ENCODE results near the gene IFITM10. TPM values are rescaled to one million over a fixed set of nuclear protein-coding genes. Genes with fewer than 3 reads are reported as not detected.

Gene IFITM10
- total RNA-seq, 1 donor from 2014 or later: 2.7 TPM

DNA sequence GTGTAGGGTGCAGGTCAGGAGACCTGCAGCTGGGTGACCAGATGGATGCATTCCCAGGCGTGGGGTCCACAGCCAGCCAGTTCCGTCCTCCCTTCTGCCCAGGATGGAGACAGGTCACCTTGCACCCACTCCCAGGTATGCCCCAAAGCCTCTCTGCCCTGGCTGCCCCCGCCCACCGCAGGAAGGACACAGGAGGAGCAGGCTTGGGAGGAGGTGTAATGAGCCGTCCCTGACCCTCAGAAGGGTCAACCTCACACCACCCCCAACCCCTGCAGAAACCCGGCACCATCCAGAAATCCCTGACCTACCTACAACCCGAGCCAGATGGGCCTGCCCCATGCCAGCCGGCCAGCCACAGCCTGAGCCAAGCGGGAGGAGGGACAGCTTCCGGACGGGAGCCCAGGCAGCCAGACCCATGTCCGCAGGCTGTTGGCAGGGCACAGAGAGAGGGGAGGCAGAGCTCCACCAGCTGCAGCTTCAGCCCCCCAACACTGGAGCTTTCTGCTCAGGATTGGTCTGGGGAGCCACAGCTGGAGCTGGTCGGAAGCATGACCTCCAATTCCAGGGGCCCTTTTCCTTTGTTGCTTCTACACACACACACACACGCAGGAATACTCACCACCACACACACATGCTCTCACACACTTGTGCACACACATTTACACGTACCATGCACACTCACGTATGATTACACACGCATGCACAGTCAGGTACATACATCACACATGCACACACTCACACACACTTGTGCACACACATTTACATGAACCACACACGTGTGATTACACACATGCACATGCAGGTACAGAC lies 5.3 kb downstream of the IFITM10 start:
- peaks cover 39% of the 10 kb centered on the region for H3K27me3 Mint-ChIP-seq (ENCODE audit: low read depth)
- peaks cover 7% of the 10 kb centered on the region for H3K4me1 Mint-ChIP-seq
- no peak for TF ChIP-seq CTCF (IDR thresholded peaks at IDR 0.05; ENCODE audit: unreplicated experiment)
- H3K9me3 Mint-ChIP-seq: no peaks in the 10 kb centered on the region
- no peak overlapping the region for H3K4me3 Mint-ChIP-seq
- H3K27ac Mint-ChIP-seq: no peak overlapping the region
- no peak for DNase-seq (ENCODE audit: low spot score in 2 of 2, unreplicated experiment in 2 of 2)
- no peaks in the 10 kb centered on the region for H3K36me3 Mint-ChIP-seq

GRCh38 chr11:1744137-1744886 lies 6.1 kb downstream of the IFITM10 start:
- DNase-seq (ENCODE audit: low spot score in 2 of 2, unreplicated experiment in 2 of 2): no peak
- Mint-ChIP-seq H3K4me1 (no peaks in the 10 kb centered on the region), H3K4me3 (no peak overlapping the region), H3K27ac (no peak overlapping the region), H3K36me3 (no peaks in the 10 kb centered on the region), H3K9me3 (no peaks in the 10 kb centered on the region), H3K27me3 (ENCODE audit: low read depth) (peaks cover 36% of the 10 kb centered on the region)
- no peak for TF ChIP-seq CTCF (IDR thresholded peaks at IDR 0.05; ENCODE audit: unreplicated experiment)

DNA sequence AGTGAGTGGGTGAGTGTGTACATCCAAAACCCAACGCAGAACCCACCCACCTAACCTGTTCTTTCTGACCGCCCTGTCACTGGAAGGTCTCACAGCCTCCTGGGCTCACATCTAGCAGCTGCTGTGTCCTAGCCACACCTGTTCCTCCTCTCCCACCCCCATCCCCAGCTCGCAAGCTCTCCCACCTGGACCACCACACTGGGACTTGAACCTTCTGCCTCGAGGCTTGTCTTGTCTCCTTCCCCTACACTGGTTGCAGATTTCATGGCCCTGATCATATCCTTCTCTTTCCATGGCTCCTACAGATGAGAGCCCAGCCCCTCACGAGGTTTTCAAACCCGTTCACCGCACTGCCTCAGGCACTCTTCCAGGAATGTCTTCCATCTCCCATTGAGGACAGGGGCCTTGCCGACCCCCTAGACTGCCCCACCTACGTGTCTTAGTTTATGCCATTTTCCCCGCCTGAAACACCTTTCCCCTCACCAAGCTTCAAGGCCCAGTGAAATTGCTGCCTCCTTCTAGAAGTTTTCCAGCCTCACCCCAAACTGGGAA lies 6.7 kb downstream of the IFITM10 start:
- no peak for DNase-seq (ENCODE audit: low spot score in 2 of 2, unreplicated experiment in 2 of 2)
- Mint-ChIP-seq H3K4me3 (no peak overlapping the region), H3K27ac (no peak overlapping the region), H3K27me3 (ENCODE audit: low read depth) (peaks cover 37% of the 10 kb centered on the region), H3K36me3 (no peaks in the 10 kb centered on the region), H3K4me1 (no peaks in the 10 kb centered on the region), H3K9me3 (no peaks in the 10 kb centered on the region)
- no peak for TF ChIP-seq CTCF (IDR thresholded peaks at IDR 0.05; ENCODE audit: unreplicated experiment)

GRCh38 chr11:1742869-1743584 lies 7.4 kb downstream of the IFITM10 start:
- peaks cover 5% of the 10 kb centered on the region for H3K9me3 Mint-ChIP-seq
- no peak overlapping the region for H3K27ac Mint-ChIP-seq
- no peak for TF ChIP-seq CTCF (IDR thresholded peaks at IDR 0.05; ENCODE audit: unreplicated experiment)
- DNase-seq (ENCODE audit: low spot score in 2 of 2, unreplicated experiment in 2 of 2): no peak
- H3K27me3 Mint-ChIP-seq (ENCODE audit: low read depth): peaks cover 36% of the 10 kb centered on the region
- no peaks in the 10 kb centered on the region for H3K4me1 Mint-ChIP-seq
- no peaks in the 10 kb centered on the region for H3K36me3 Mint-ChIP-seq
- no peak overlapping the region for H3K4me3 Mint-ChIP-seq

DNA sequence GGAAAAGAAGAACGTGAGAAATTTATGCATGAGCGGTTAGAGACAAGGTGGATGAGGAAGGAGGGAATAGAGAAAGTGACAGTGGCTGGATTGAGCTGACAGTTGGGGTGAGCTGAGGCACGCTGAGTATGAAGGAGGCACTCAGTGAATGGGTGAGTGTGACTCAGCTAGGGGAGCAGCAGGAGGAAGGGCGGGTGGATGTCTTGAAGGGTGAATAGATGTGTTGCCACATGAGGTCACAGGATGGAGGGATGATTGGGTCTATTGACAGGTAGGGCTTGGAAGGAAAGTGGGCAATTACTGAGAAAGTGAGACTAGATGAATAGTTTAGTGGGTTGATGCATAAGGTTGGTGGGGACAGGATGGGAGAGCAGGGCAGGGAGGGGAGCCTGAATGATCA lies 8.0 kb downstream of the IFITM10 start:
- Mint-ChIP-seq H3K4me3 (no peak overlapping the region), H3K27ac (no peak overlapping the region), H3K36me3 (no peaks in the 10 kb centered on the region), H3K4me1 (no peaks in the 10 kb centered on the region), H3K27me3 (ENCODE audit: low read depth) (peaks cover 34% of the 10 kb centered on the region), H3K9me3 (peaks cover 11% of the 10 kb centered on the region)
- no peak for DNase-seq (ENCODE audit: low spot score in 2 of 2, unreplicated experiment in 2 of 2)
- TF ChIP-seq CTCF (IDR thresholded peaks at IDR 0.05; ENCODE audit: unreplicated experiment): no peak

All from mesothelial cell of epicardium (in vitro differentiated cells).